Keratinocyte (primary cell): Measurements from ENCODE around the gene DYRK2. TPM values are rescaled to one million over a fixed set of nuclear protein-coding genes. Genes with fewer than 3 reads are reported as not detected.
A peak's percentile ranks its signal among the peaks of the same experiment; 100 is the strongest.

Source experiments
- DNase-seq: peaks from one replicate; pipeline ENCODE4 v3.0.0-alpha.2; 2011; ENCODE audit warnings: low read depth, missing footprints, low spot score
- FAIRE-seq: peaks from 2 replicates; lab custom pipeline; 2011; peaks lifted over from hg19 to GRCh38; lab: Jason Lieb, UNC
- H2AFZ ChIP-seq: 2 replicates; pipeline ENCODE4 v1.6.0; 2012; ENCODE audit warnings: low read length, control low read depth, inconsistent platforms; ENCODE audit not compliant: control insufficient read depth
- H3K27ac ChIP-seq: 2 replicates; pipeline ENCODE4 v1.5.1; 2011; ENCODE audit warnings: low read length; ENCODE audit not compliant: control insufficient read depth, insufficient read depth
- H3K27me3 ChIP-seq: 3 replicates; pipeline ENCODE4 v1.6.0; 2011; ENCODE audit warnings: low read length; ENCODE audit not compliant: control insufficient read depth, insufficient read depth; ENCODE audit errors: extremely low read depth
- H3K36me3 ChIP-seq, 2 experiments: 2 replicates in 1 of 2; 3 replicates in 1 of 2; pipeline ENCODE4 v1.5.1; 2011; ENCODE audit warnings: low read length in 2 of 2, mild to moderate bottlenecking in 1 of 2; ENCODE audit not compliant: control insufficient read depth in 2 of 2, insufficient read depth in 2 of 2; ENCODE audit errors: extremely low read depth in 1 of 2
- H3K4me1 ChIP-seq: 3 replicates; pipeline ENCODE4 v1.5.1; 2011; ENCODE audit warnings: low read length; ENCODE audit not compliant: control insufficient read depth, insufficient read depth; ENCODE audit errors: extremely low read depth
- H3K4me2 ChIP-seq: 3 replicates; pipeline ENCODE4 v1.6.0; 2011; ENCODE audit warnings: low read depth, low read length; ENCODE audit not compliant: control insufficient read depth, insufficient read depth; ENCODE audit errors: extremely low read depth
- H3K4me3 ChIP-seq, 3 experiments: fragments of 200-600 bp in 1 of 3; sonication (generic) in 1 of 3; 2 replicates in 2 of 3; 3 replicates in 1 of 3; pipeline ENCODE4 v1.5.1; 2011 to 2016; ENCODE audit warnings: low read length in 3 of 3, mild to moderate bottlenecking in 3 of 3, control low read depth in 2 of 3, inconsistent platforms in 1 of 3, low read depth in 1 of 3, mixed read lengths in 1 of 3, mixed run types in 1 of 3, moderate library complexity in 1 of 3; ENCODE audit not compliant: control insufficient read depth in 2 of 3, insufficient read depth in 2 of 3; ENCODE audit errors: extremely low read depth in 1 of 3
- H3K79me2 ChIP-seq: 2 replicates; pipeline ENCODE4 v1.6.0; 2012; ENCODE audit warnings: low read length; ENCODE audit not compliant: control insufficient read depth, insufficient read depth
- H3K9ac ChIP-seq: 3 replicates; pipeline ENCODE4 v1.6.0; 2011; ENCODE audit warnings: low read length; ENCODE audit not compliant: control insufficient read depth, insufficient read depth; ENCODE audit errors: extremely low read depth
- H3K9me1 ChIP-seq: 3 replicates; pipeline ENCODE4 v1.6.0; 2011; ENCODE audit warnings: low read length; ENCODE audit not compliant: control insufficient read depth, insufficient read depth; ENCODE audit errors: extremely low read depth
- H3K9me3 ChIP-seq: 2 replicates; pipeline ENCODE4 v1.5.1; 2012; ENCODE audit warnings: low read depth, low read length; ENCODE audit not compliant: control insufficient read depth
- H4K20me1 ChIP-seq: 3 replicates; pipeline ENCODE4 v1.6.0; 2011; ENCODE audit warnings: low read length; ENCODE audit not compliant: control insufficient read depth, insufficient read depth; ENCODE audit errors: extremely low read depth
- EZH2 ChIP-seq: IDR thresholded peaks from one replicate; pipeline ENCODE4 v1.6.1; 2012; ENCODE audit warnings: inconsistent platforms, mild to moderate bottlenecking, low read length, moderate library complexity
- dilution Hi-C: fragments of 300-500 bp; cut with MboI; formaldehyde crosslinking; loops from one replicate; pipeline ENCODE4 v1.7.0; 2020; ENCODE audit warnings: low sequenced_read_pairs; ENCODE audit not compliant: extremely low pct_ligation_motif_present
- polyA plus RNA-seq, 5 experiments: library from polyadenylated mRNA; depleted of rRNA in 3 of 5; stranded (reverse) in 3 of 5; stranded (forward) in 1 of 5; unstranded in 1 of 5; fragments of >200 nt; gene quantifications; 1 replicate in 1 of 5; 2 replicates in 3 of 5; 3 replicates in 1 of 5; pipeline versions ENCODE4 v1.2.1 to v1.2.3, GENCODE V29; 2011 to 2012; ENCODE audit warnings: missing spikeins in 2 of 5, low read depth in 1 of 5, low replicate concordance in 1 of 5
- TF ChIP-seq, protein P1 (sequence below), 3 experiments: IDR thresholded peaks in 1 of 3; conservative IDR thresholded peaks in 1 of 3; optimal IDR thresholded peaks in 1 of 3; 2 replicates in 2 of 3; 3 replicates in 1 of 3; pipeline versions ENCODE3 to v1.5.1; 2011; ENCODE audit warnings: low read length in 3 of 3, mild to moderate bottlenecking in 3 of 3, moderate library complexity in 2 of 3, control low read depth in 1 of 3, inconsistent platforms in 1 of 3; ENCODE audit not compliant: insufficient read depth in 2 of 3; ENCODE audit errors: extremely low read depth in 1 of 3

DYRK2 gene
- polyA plus RNA-seq, 1 donor (not counting 4 experiments of a cell fraction or from before 2014, with no cell fraction given): 22.7 TPM

DNA sequence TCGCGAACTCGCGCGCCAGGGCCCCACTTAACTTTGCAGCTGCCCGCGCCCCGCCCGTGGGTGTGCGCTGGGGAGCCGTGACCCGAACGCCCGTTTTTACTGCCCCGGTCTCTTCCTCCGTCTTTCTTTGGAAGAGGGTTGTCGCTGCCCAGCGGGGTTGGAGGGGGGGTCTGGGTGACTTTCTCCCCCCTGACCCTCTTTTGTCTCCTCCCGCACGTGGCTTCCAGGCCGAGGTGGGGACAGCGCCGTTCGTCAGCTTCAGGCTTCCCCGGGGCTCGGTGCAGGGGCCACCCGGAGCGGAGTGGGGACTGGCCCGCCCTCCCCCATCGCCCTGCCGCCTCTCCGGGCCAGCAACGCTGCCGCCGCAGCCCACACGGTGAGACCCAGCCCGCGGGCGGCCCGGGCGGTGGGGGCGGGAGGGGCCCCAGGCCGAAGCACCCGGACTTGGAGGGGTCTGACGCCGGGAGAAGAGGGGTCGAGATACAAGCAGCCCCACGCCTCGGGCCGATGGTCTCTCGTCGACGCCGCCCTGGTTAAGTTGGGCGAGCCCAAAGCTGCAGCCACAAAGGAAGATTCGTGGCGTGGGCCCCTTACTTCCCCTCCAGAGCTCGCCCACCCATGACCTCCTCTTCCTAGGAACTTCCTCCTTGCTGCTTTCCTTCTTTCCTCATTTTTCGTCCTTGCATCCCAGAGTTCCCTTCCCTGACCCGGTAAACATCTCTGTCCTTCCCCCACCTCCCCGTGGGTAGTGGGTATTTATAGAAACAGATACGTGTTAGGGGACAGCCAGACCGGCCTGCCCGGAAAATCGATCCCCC, 1.2 kb downstream of the DYRK2 start:
- H3K36me3 ChIP-seq: peaks cover 0 to 4% of the 10 kb centered on the region in 2 experiments
- DNase-seq (no peak), FAIRE-seq (no peak)
- dilution Hi-C loops: no loop called here
- peak overlapping the region; percentile 99 for H3K4me2 ChIP-seq
- H3K9me1 ChIP-seq: peaks cover 3% of the 10 kb centered on the region
- H3K27ac ChIP-seq: peak overlapping the region; percentile 82
- H3K9ac ChIP-seq: peak overlapping the region; percentile 90
- TF ChIP-seq, protein P1, sequence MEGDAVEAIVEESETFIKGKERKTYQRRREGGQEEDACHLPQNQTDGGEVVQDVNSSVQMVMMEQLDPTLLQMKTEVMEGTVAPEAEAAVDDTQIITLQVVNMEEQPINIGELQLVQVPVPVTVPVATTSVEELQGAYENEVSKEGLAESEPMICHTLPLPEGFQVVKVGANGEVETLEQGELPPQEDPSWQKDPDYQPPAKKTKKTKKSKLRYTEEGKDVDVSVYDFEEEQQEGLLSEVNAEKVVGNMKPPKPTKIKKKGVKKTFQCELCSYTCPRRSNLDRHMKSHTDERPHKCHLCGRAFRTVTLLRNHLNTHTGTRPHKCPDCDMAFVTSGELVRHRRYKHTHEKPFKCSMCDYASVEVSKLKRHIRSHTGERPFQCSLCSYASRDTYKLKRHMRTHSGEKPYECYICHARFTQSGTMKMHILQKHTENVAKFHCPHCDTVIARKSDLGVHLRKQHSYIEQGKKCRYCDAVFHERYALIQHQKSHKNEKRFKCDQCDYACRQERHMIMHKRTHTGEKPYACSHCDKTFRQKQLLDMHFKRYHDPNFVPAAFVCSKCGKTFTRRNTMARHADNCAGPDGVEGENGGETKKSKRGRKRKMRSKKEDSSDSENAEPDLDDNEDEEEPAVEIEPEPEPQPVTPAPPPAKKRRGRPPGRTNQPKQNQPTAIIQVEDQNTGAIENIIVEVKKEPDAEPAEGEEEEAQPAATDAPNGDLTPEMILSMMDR (optimal IDR thresholded peaks at IDR 0.05 in 1 of 3, IDR thresholded peaks at IDR 0.05 in 1 of 3, conservative IDR thresholded peaks at IDR 0.05 in 1 of 3; ENCODE audit: extremely low read depth in 1 of 3, insufficient read depth in 2 of 3, low read length in 3 of 3): no peak
- TF ChIP-seq EZH2: no peak
- H3K4me3 ChIP-seq: peak overlapping the region; percentile 61 to 90 (median 76)
- no peaks in the 10 kb centered on the region for H3K9me3 ChIP-seq
- H2AFZ ChIP-seq: peak overlapping the region; percentile 11
- H3K79me2 ChIP-seq: peaks cover 54% of the 10 kb centered on the region
- peaks cover 38% of the 10 kb centered on the region for H3K4me1 ChIP-seq
- H4K20me1 ChIP-seq: no peaks in the 10 kb centered on the region
- H3K27me3 ChIP-seq: no peaks in the 10 kb centered on the region

DNA sequence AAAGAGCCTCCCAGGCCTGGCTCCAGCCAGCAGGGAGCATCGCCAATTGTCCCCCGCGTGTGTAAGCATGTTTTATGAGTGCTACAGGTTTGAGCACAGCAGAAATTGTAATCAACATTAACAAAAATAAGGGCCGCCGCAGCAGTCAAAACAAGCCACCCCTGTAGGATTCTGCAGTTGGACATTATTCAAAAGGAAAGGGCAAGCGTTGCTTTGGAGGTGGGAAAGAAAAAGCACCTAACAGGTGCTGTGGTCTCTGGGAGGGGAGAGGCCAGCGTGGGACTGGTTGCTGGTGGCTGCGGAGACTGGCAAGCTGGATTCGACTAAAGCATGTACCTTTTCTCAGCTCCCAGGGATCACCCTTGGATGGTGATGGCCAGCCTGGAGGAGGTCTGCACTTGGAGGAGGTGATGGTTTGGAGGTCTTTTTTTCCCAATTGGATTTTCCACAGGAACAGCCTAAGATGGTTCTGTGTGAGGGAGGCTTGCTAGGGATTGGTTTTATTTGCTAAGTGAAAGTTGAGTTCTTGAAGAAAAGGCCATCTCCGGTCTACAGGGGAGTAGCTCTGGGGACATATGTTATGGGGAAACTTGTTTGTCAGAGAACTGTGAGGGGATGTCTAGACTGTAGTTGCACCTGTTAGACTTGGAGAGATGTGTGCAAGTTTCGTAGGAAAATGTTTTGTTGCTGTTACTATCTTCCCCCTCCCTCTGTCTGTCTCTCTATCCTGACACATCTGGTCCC, 2.0 kb downstream of the DYRK2 start:
- Histone ChIP-seq H3K9me3 (no peaks in the 10 kb centered on the region), H3K4me2 (peak overlapping the region; percentile 99), H3K4me1 (peaks cover 38% of the 10 kb centered on the region), H2AFZ (no peak overlapping the region), H3K9ac (peak overlapping the region; percentile 90), H3K36me3 (peaks cover 0 to 8% of the 10 kb centered on the region in 2 experiments), H4K20me1 (no peaks in the 10 kb centered on the region), H3K27me3 (no peaks in the 10 kb centered on the region), H3K79me2 (peaks cover 62% of the 10 kb centered on the region), H3K9me1 (peaks cover 3% of the 10 kb centered on the region), H3K4me3 (peak overlapping the region; percentile 61 to 90 (median 76)), H3K27ac (peak overlapping the region; percentile 82)
- TF ChIP-seq, protein P1 (optimal IDR thresholded peaks at IDR 0.05 in 1 of 3, IDR thresholded peaks at IDR 0.05 in 1 of 3, conservative IDR thresholded peaks at IDR 0.05 in 1 of 3; ENCODE audit: extremely low read depth in 1 of 3, insufficient read depth in 2 of 3, low read length in 3 of 3): no peak
- no peak for TF ChIP-seq EZH2
- dilution Hi-C loops: no loop called here
- DNase-seq: no peak
- no peak for FAIRE-seq
